Mesothelial cell of epicardium (in vitro differentiated cells): ENCODE measurements around the gene PPM1F. TPM values are rescaled to one million over a fixed set of nuclear protein-coding genes. Genes with fewer than 3 reads are reported as not detected.

ENCODE experiments used
- DNase-seq, 2 experiments: peaks; one replicate each; pipeline ENCODE4 v3.0.0; 2021; ENCODE audit warnings: low spot score in 2 of 2; ENCODE audit not compliant: unreplicated experiment in 2 of 2
- H3K27ac Mint-ChIP-seq: 2 replicates; pipeline ENCODE4 v1.8.0; 2021; ENCODE audit warnings: mixed read lengths
- H3K27me3 Mint-ChIP-seq: 2 replicates; pipeline ENCODE4 v1.8.0; 2021; ENCODE audit warnings: low read depth, mixed read lengths
- H3K36me3 Mint-ChIP-seq: 2 replicates; pipeline ENCODE4 v1.8.0; 2021; ENCODE audit warnings: mixed read lengths
- H3K4me1 Mint-ChIP-seq: 2 replicates; pipeline ENCODE4 v1.8.0; 2021; ENCODE audit warnings: mixed read lengths
- H3K4me3 Mint-ChIP-seq: 2 replicates; pipeline ENCODE4 v1.8.0; 2021; ENCODE audit warnings: mild to moderate bottlenecking, moderate library complexity, mixed read lengths
- H3K9me3 Mint-ChIP-seq: 2 replicates; pipeline ENCODE4 v1.8.0; 2021; ENCODE audit warnings: mixed read lengths
- CTCF ChIP-seq: fragments of 200-600 bp; sonication (generic); IDR thresholded peaks from one replicate; pipeline ENCODE4 v1.5.0; 2021; ENCODE audit warnings: antibody characterized with exemption; ENCODE audit not compliant: unreplicated experiment
- total RNA-seq: library from RNA; stranded (reverse); gene quantifications from 3 replicates; pipeline ENCODE4 v1.2.1, GENCODE V29; 2021

Gene PPM1F
- total RNA-seq, 1 donor from 2014 or later = 34.6 TPM

- Mint-ChIP-seq H3K27ac (no peak overlapping the region), H3K27me3 (no peaks in the 10 kb centered on the region), H3K4me3 (no peak overlapping the region), H3K9me3 (no peaks in the 10 kb centered on the region), H3K36me3 (peaks cover 3% of the 10 kb centered on the region), H3K4me1 (peaks cover 7% of the 10 kb centered on the region)
- TF ChIP-seq CTCF = no peak
- no peak for DNase-seq
These were observed 29.5 kb downstream of the PPM1F start for GRCh38 chr22:21923163-21923561.

DNA sequence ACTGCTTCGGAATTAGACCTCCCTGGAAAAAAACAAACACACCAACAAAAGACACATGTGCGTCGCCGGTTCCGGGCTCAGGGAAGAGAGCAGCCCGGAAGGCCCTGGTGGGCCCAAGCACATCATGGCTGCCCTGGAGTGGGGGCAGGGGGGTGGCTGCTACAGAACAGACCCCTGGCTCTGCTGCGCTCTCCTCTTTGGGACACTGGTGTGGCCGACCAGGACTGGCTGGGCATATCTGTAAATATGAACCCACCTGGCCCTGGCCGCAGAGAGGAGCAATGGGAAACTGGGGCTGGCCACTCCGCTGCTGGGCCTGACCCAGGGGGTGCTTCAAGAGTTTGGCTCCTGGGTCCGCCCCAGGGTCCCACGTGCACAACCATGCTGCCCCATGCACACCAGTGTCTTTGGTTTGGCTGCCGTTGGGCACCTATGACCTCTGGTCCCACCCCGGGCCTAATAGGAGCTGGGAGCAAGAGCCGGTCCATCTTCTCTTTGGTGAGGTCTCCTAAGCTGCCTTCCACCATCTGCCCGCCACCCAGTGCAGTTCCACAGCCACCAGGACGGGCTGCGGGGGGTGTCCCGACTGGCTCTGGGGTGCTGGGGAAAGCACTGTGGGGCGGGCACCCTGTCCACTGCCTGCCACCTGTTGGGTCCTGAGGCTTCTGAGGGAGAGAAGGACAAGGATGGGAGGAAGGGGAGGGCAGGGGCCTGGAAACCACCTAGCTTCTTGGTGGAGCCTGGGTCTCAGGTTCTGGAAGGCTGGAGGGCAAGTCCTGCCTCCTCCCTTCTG, 30.1 kb downstream of the PPM1F start:
- H3K27me3 Mint-ChIP-seq = no peaks in the 10 kb centered on the region
- H3K4me1 Mint-ChIP-seq = peaks cover 7% of the 10 kb centered on the region
- H3K27ac Mint-ChIP-seq = no peak overlapping the region
- TF ChIP-seq CTCF = no peak
- no peak overlapping the region for H3K4me3 Mint-ChIP-seq
- peaks cover 3% of the 10 kb centered on the region for H3K36me3 Mint-ChIP-seq
- DNase-seq = no peak
- H3K9me3 Mint-ChIP-seq = no peaks in the 10 kb centered on the region

DNA sequence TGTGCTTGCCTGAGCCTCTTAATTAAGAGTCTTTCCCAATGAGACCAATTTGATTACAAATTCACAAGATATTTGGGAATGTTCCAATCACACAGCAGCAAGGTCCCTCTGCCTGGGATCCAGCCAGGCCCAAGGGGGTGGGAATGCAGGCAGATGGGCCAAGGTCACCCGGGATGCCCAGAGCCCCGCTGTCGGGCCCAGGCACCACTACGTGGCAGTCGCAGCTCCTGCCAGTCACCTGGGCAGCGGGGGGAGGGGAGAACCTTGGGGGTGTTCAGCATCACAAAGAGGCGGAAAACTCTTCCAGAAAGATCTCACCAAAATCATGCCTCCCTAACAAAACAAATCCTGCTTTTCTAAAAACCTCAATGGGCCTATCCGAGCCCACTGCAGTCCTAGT, 30.9 kb downstream of the PPM1F start:
- no peak for DNase-seq
- no peak overlapping the region for H3K27ac Mint-ChIP-seq
- H3K4me1 Mint-ChIP-seq = peaks cover 12% of the 10 kb centered on the region
- H3K36me3 Mint-ChIP-seq = peaks cover 3% of the 10 kb centered on the region
- H3K4me3 Mint-ChIP-seq = no peak overlapping the region
- no peak for TF ChIP-seq CTCF
- H3K9me3 Mint-ChIP-seq = no peaks in the 10 kb centered on the region
- no peaks in the 10 kb centered on the region for H3K27me3 Mint-ChIP-seq

DNA sequence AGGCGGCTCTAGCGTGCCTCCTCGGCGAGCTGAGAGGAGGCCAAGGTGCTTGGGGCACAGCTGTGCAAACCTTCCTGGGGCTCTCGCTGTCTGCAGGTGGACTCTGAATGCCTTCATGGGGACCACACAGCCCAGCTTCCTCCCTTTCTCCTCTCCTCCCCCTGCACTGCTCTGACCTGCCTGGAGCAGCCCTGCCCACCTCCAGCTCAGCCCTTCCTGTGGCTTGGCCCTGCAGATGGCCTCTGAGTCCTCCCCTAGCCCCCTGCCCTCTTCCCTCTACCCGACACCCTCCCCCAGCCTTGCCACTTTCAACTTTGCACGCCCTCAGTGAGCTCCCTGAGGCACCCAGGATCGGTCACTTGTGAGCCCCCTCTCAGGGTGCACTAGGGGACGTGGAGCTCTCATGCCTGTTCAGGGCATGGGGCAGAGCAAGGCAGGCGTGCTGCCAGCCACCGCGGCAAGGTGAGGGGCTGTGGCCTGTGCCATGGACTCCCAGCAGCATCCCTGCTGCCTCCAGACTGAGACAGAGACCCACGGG, 31.4 kb downstream of the PPM1F start:
- peaks cover 3% of the 10 kb centered on the region for H3K36me3 Mint-ChIP-seq
- DNase-seq = no peak
- no peak overlapping the region for H3K27ac Mint-ChIP-seq
- H3K4me3 Mint-ChIP-seq = no peak overlapping the region
- TF ChIP-seq CTCF = no peak
- peaks cover 14% of the 10 kb centered on the region for H3K4me1 Mint-ChIP-seq
- H3K27me3 Mint-ChIP-seq = no peaks in the 10 kb centered on the region
- no peaks in the 10 kb centered on the region for H3K9me3 Mint-ChIP-seq

DNA sequence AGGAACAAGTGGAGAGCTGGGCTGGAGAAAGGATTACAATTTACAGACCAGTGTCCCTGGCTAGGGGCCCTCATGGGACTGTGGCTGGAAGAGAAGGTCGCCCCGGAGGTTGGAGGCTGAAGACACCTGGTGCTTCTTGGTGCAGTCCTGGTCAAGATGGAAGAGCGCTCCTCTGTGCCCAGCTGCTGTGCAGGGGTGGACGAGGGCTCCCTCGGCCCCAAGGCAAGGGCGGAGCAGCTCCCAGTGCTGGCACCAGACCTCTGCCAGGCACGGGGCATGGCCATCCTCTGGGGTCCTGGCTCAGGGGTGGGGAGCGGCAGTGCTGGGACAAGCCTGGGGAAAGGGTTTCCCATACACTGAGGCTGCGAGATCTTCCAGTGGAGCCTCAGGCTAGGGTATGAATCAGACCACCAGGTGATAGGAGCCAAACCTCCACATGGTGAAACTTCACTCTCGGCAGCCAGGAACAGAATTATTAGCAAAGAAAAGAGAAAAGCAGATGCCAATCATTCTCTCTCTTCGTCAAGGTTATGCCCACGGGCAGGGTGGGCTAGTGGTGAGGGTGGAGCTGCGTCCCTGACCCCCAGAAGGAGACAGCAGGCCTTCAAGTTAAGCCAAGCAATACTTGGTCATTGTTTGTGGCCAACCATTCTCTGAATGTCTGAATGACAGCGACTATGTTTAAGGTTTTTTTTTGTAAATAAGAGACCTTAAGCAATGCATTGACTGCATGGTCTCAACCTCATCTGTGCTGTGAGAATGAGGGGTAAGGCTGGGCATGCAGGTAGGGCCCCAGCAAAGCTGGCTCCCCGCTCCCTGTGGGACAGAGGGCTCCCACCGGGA, 32.1 kb downstream of the PPM1F start:
- H3K36me3 Mint-ChIP-seq = peaks cover 3% of the 10 kb centered on the region
- H3K27ac Mint-ChIP-seq = no peak overlapping the region
- H3K9me3 Mint-ChIP-seq = no peaks in the 10 kb centered on the region
- no peak for TF ChIP-seq CTCF
- no peak for DNase-seq
- peaks cover 12% of the 10 kb centered on the region for H3K4me1 Mint-ChIP-seq
- no peaks in the 10 kb centered on the region for H3K27me3 Mint-ChIP-seq
- no peak overlapping the region for H3K4me3 Mint-ChIP-seq
